GM18858 (cell line): ENCODE data around the gene HDDC2.

ENCODE experiments used
- ATAC-seq: cut with Tn5 transposase; IDR thresholded peaks from one replicate; pipeline ENCODE4 v1.9.1; 2021; ENCODE audit not compliant: unreplicated experiment

HDDC2 gene

DNA sequence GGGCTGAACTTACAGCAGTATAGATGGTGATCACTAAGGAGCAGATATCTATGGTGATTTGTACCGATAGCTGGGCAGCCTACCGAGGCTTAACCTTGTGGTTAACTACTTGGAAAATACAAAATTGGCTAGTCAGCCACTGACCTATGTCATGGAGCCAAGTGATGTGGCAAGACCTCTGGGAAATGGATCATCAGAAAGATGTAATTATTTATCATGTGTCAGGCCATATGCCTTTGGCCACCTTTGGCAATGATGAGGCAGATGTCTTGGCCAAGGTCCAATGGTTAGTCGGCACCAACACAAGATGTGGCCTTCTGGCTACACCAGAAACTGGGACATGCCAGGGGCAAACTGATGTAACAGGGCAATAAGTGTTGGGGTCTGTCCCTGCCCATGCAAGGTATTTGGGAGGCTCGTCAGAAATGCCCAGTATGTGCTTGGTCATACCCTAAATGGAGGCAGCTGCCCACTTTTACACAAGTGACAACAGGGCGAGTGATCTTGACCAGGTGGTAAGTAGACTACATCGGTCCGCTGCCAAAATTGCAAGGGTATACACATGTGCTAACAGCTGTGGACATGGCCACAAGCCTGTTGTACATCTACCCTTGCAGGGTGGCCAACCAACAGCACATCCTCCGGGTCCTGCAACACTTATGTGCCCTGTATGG lies 30.1 kb downstream of the HDDC2 start:
- ATAC-seq: no peak

DNA sequence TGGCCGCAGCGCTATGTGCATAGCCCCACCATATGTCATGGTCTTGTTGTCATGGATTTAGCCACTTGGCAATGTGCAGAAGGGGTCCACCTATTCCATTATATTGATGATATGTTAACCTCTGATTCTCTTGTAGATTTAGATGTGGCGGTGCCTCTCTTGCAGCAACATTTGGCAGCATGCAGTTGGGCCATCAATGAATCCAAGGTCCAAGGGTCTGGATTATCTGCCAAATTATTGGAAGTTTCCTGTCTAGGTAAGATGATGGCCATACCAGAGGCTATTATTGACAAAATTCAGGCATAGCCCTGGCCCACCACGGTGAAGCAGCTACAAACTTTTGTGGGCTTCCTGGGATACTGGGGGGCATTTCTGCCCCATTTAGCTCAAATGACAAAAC lies 31.4 kb downstream of the HDDC2 start:
- no peak for ATAC-seq

DNA sequence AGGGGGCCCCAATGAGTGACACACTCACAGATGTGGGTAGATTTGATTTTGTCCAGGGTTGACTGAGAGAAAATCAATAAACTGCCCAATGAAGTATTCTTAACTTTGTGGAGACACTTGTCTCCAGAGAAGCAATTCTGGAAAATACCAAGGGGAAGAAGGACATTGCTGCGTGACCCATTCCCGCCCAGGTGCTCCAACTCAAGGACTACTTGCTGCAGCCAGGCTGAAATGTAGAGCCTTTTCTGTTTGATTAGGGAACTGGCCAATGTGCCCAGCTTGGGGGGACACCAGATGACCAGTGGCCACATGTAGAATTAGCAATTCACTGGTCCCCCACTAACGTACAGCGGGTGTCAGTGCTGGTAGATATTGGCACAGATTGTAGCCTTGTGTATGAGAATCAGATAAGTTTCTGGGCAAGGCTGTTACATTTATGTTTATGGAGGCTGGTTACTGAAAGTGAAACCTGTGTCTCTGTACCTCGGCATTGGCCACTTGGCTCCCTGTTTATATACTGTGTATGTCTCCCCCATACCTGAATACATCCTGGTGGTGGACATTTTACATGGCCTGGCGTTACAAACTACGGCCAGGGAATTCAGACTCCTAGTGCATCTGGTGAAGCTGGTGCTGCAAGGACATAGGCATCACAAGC lies 32.3 kb downstream of the HDDC2 start:
- ATAC-seq: no peak

DNA sequence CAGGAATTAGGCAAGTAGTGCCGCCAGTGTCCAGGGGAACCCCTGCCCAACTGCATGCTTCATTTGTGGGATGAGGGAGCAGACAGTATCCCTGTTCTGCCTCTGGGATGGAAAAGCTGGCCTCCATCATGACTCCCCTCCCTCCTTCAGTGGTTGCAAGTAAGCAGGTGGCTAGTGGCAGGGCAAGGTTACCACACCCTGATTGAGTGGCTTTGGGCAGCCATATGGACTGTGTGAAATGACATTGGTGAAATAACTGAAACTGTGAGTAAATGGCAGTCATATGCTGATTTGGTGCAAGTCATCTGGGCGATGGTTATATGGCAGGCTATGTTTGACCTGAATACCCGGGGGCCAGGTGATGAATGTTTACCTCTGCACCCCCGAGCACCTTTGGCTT lies 33.0 kb downstream of the HDDC2 start:
- no peak for ATAC-seq

DNA sequence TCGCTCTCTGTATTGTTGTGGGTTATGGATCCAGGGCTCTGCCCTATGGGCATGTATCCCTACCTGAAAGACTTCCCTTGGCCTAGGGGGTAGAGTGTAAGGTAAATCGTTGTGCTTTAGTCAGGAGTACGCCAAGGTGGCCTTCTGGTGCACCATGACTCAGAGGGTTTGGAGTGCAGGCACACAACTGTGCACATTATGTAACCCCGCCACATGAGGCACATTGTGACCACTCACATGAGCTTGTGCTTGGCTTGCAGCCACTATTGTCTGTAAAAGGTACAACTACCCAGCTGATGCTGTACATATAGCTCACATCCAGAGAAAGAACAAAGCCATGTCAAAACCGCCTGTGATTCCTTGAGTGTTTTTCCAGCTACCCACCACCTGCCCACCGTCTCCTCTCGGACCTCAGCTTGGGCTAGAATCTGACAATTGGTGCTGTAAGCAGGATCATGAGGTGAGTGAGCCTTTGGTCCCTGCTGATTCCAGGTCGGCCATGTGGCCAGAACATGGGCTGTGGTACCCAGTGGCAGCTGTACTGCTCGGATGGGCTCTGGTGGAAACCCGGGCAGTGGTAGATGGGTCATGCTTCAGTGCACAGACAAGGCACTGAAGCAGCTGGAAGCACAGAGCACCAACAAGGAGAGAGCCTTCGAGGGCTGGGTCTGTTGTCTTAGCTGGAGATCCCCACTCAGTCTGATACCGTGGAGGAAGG lies 33.8 kb downstream of the HDDC2 start:
- ATAC-seq: no peak

DNA sequence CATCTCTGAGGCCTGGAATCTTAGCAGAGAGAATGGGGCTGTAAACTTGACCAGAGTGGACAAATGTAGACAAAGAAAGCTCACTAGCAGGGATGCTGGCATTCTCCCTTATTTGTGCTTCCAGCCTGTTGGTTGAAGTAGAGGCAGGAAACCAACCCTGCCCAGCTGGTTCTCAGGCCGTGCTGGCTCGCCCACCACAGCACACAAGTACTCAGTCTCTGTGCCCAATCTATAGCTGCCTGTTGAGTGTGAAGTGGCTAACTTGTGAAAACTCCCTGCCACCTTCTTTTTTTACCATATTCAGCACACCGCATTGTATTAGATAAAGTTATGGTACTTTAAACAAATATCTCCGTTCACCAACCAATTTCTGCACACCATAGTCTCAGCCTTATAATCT lies 37.3 kb downstream of the HDDC2 start:
- no peak for ATAC-seq

DNA sequence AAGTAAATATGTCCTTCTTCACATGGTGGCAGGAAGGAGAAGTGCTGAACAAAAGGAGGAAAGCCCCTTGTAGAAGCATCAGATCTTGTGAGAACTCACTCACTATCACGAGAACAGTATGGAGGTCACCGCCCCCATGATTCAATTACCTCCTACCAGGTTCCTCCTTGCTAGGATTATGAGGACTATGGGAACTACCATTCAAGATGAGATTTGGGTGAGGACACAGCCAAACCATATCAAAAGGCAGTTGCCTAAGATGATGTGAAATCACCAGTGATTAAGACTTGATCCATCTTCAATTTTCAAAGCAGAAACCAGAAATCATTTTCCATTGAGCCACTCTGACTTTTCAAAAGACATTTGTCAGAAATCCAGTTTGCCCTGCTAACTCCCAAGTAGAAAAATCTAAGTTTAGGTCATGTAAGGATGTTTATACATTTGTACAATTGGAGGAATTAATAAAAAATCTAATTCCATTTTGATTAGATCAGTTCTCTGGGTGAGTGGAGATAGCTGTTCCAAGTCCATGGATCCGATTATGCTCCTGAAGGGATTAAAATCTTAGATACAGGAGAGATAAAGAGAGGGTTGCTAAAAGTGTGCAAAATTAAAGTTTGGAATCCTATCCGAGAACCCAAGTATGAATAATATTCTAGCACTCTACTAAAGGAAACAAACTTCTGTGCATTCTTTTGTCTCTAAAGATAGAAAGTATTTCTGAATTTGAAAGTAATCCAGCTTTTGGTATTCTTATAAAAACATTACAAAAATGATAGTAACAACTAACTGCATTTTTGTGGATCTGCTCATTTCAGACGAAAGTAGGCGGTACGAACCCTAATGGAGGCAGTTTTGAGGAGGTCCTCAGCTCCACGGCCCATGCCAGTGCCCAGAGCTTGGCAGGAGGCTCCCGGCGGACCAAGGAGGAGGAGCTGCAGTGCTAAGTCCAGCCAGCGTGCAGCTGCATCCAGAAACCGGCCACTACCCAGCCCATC lies 39.5 kb downstream of the HDDC2 start:
- ATAC-seq: no peak

DNA sequence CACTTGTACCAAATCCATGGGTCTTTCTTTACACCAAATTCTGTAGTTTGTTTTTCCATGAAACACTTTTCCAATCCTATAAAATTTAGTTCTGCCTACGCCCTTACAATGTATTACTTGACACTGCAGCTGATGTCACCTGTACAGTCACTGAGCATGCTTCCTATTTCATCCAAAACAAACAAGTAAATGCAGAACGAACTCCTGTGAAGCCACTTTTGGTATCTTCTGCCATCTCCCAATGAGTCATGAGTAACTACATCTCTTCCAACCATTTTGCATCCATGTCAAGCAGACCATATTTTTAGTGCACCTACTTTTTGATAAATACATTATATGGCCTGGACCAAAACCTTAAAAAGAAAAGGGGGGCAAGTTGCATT lies 42.4 kb downstream of the HDDC2 start:
- no peak for ATAC-seq

DNA sequence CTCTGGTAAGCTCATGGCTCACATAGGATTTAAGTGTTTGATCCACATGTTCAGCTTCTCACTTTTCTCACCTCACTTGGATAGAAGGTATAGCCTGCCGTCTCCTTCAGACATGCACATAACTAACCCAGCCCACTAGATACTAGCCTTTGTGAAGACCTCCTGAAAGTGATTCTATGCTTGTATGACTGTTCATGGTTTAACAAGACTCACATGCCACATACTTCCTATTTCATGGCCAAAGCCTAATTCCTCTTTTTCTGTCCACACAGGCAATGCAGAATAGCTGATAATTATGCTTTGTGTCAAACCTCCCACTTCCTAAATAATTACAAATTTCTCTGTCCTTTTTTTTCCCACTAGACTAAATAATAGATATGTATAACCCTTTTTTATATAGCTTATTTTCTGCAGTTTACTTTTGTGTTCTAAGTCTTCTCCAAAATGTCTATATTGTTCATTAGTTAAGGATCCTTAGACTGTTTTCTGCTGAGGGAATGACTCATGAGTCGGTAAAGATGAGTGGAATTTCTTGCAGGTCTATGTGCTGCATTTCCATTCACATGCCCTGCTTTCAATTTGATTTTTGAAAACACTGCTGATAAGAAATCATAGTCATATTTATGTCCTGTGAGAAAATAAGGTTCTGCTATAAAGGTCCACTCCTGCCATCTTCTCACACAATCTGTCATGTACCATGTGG lies 43.0 kb downstream of the HDDC2 start:
- ATAC-seq: peak; percentile 53

DNA sequence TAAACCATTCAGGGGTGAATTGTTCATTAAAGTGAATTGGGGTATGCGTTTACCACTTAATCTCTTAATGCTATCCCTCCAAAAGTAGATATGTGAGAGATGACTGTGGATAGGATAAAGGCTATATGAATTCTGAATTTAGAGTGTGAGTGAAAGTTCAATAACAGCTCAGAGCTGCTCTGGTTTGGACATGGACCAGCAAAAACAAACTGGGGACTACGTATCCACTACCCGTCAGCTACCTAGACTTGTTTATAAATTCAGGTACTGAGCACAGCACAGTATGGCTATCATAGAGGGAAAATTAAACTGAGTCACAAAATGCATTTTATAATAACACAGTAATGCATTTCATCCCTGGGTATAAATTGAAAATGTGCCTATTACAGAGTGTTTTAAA lies 44.4 kb downstream of the HDDC2 start:
- no peak for ATAC-seq

DNA sequence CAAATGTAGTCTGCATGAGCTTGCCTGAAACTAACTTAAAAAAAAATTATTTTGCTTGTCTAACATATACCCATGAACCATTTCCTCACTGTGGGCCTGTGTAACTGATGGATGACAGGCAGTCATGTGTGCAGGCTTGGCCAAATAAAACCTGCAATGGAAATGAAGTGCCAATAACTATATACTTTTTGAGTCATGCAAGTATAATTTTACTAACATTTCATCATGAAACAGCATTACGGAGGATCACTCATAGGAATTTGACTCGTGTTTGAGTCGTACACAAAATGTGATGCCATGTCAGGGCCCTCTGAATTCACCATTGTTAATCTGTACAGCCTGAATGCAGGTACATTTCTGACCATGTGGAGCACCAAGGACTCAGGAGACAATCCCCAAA lies 46.6 kb downstream of the HDDC2 start:
- no peak for ATAC-seq

DNA sequence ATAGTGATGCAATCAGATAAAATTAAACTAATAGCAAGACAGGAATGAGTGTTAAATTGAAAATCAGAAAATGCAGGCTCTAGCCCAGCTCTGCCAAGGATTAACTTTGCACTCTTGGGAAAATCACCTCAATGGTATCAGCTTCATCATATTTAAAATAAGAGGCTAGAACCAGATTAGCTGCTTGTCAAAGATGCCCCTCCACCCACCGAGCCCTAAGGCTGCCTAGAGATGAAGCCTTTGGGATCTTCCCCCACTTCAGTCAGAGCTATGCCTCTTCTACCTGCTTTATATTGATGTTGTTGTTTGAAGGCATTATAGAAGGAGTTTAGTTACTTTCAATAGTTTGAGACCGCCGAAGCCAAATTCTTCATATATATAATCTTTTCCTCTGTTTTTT lies 47.4 kb downstream of the HDDC2 start:
- ATAC-seq: no peak

DNA sequence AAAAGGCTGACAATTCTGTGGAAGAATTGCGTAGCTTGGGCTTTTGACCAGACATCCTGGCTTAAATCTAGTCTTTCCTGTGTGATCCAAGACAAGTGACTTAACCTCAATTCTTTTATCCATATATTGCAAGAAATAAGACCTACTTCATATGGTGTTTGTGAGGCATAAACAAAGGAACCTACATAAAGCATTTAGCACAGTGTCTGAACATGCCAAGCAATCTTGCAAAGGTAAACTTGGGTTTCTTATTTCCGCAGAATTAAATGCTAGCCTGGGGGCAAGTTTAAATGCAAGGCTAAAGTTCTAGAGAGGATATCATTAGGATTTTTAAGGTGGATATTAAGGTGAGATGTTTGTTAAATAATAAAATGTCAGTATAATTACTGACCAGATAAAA lies 47.9 kb downstream of the HDDC2 start:
- ATAC-seq: no peak

DNA sequence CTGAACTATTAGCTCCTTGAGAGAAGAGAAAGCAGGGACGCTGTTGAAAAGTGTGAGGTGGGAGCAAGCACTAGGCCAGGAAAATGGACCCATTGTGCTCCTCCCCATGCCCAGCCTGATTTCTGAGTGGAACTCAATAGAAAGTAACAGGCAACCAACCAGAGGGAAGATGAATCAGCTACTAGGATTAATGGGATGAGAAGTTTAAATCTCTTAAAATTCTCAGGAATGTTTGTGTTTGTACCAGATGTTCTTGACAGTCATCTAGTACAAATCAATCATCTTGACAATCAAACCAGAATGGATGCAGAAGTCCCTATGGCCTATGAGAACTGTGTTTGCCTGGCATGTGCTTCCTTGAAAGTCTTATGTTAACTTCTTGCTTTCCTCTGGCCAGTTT lies 48.9 kb downstream of the HDDC2 start:
- no peak for ATAC-seq

DNA sequence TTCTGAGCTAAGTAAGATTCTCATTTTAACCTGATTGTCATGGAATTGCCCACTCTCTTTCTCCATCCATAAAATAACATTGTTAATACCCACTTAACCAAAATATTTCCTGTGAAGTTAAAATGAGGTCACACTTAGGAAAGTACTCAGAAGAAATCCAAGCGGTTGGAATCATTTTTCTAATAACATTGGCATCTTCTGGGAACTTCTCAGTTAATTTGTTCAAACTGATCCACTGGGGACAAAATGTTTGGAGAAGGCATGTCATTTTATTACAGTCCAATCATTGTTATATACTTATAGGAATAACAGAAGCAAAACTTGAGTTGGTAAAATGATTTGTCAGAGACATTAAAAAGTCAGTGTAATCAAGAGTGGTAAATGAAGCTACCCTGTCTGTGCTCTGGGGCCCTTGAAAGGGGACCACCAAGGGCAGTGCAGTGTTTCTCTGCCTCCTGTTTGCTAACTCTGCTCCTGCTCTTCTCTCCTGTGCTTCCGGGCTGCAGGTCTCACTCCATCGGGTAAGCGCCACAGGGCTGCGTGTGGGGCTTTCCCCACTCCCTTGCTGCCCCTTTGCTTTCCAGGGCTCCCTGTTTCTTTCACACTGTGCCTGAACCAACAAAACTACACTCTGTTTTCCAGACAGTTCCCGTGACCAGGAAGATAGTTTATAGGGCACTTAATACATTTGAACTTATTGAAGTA lies 50.1 kb downstream of the HDDC2 start:
- ATAC-seq: no peak

DNA sequence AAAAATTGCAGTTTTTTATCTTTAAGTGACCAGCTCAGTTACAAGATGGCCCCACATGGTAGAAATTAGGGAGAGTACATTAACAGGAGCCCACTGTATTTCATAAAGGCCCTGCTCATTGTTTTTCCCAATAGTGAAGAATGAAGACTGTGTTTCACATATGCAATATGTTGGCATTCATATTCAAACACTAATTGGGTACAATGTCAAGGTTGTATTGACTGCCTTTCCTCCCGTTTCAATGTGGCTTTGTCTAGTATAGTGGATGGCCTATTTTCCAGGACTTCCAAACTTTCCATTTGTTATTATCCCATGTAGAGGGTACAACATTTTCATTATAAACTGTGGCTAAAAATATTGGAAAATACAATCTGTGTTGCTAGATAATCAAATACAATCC lies 51.3 kb downstream of the HDDC2 start:
- ATAC-seq: no peak

DNA sequence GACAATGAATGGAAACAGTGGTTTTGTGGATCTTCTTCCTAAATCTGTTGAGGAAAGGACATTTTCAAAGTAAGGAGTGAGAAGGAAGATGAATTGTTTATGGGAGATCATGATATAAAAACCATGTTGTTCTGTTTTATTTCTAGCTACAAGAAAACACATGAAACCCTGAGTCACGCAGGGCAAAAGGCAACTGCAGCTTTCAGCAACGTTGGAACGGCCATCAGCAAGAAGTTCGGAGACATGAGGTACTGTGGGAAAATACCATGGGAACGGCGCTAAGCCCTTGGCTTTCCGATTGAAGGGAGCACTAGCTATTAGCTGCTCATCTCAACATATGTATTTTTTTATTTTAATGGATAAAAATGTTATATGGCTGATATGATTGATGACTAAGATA lies 53.6 kb downstream of the HDDC2 start:
- ATAC-seq: no peak

DNA sequence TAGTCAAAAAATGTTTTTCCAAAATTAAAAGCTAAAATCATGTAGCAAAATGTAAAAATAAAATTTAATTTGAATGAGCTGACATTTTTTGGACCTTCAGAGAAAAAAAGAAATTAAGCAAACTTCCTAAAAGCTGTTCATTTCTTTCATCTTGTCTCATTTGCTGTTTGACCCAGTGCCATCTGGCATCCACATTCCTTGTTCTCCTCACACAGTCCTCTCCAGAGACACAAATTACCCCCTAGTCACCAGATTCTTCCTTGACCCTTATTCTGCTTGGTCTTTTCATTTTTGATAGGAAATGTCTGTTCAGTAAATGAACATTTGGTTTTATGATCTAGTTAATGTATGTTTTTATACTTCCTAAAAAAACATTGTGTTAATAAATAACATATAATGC lies 55.2 kb downstream of the HDDC2 start:
- no peak for ATAC-seq

DNA sequence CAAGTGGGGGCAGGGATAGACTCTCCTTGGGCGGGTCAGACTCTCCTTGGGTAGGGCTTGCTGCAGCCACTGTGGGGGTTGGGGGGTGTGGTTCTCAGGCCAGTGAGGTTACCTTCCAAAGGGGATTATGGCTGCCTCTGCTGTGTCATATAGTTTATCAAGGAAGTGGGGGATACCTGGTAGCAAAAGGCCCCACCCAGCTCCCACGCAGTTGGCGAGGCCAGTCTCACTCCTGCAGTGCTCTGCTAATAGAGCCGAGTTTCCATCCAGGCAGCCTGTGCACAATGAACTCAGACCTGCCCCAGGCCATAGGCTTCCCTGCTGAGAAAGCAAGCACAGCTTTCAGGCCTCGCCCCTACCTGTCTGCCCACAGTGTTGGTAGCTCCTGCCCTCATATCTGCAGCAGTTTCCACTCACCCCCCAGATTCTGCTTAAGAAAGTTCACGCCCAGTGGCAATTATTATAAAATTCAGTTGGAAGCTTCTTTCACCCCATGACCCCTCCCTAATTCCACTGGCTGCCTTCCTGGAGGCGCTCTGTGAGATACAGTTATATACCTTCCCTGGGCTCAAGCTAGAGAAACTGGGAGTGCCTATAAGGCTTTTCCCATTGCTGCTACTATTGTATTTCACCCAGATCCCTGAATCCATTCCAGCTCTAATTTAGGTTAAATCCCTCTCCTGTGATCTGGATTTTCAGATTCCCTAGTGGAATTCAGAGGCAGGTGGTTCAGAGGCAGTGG lies 56.1 kb downstream of the HDDC2 start:
- no peak for ATAC-seq
